Activated T-helper 2 cell treated with anti-CD3 and anti-CD28 coated beads, Interferon-gamma antibody, Interleukin-2, Interleukin-4, amounts not matched to agents 10 μg/mL and 5 μg/mL and 100 μg/mL, durations not matched to agents 14 hours and 24 hours and 36 hours (primary cell): ENCODE data around the gene METTL4. TPM values are rescaled to one million over a fixed set of nuclear protein-coding genes. Genes with fewer than 3 reads are reported as not detected.
"Not testable (repeated sequence)": the region's sequence is repeated elsewhere in the genome, so short reads cannot be mapped to it uniquely, and the experiment has no call there.

Experiments used
- DNase-seq: peaks from one replicate; pipeline ENCODE4 v3.0.0; 2021; ENCODE audit warnings: low spot score
- H3K27ac Mint-ChIP-seq: one replicate; pipeline ENCODE4 v1.8.0; 2021; ENCODE audit warnings: mixed read lengths
- H3K27me3 Mint-ChIP-seq: one replicate; pipeline ENCODE4 v1.8.0; 2021; ENCODE audit warnings: low read depth, mixed read lengths
- H3K36me3 Mint-ChIP-seq: one replicate; pipeline ENCODE4 v1.8.0; 2021; ENCODE audit warnings: low read depth, mixed read lengths
- H3K4me1 Mint-ChIP-seq: one replicate; pipeline ENCODE4 v1.8.0; 2021; ENCODE audit warnings: low read depth, mixed read lengths
- H3K4me3 Mint-ChIP-seq: one replicate; pipeline ENCODE4 v1.8.0; 2021; ENCODE audit warnings: low read depth, mild to moderate bottlenecking, moderate library complexity, mixed read lengths
- H3K9me3 Mint-ChIP-seq: one replicate; pipeline ENCODE4 v1.8.0; 2021; ENCODE audit warnings: mixed read lengths
- intact Hi-C: fragments of 100-400 bp; cut with micrococcal nuclease; formaldehyde crosslinking; loops from one replicate; pipeline ENCODE4 v1.15.1; 2023
- total RNA-seq: library from RNA; stranded (reverse); gene quantifications from 2 replicates; pipeline ENCODE4 v1.2.3, GENCODE V29; 2022

Gene METTL4
- total RNA-seq, 1 donor from 2014 or later: 17.8 TPM

- no peak for DNase-seq
- H3K36me3 Mint-ChIP-seq: peaks cover 10% of the 10 kb centered on the region
- no peaks in the 10 kb centered on the region for H3K9me3 Mint-ChIP-seq
- no peak overlapping the region for H3K27ac Mint-ChIP-seq
- H3K4me1 Mint-ChIP-seq: no peaks in the 10 kb centered on the region
- intact Hi-C loops: no loop called here
- H3K27me3 Mint-ChIP-seq: no peaks in the 10 kb centered on the region
- no peak overlapping the region for H3K4me3 Mint-ChIP-seq
Measured at GRCh38 chr18:2535419-2535910, 35.8 kb downstream of the METTL4 start.

- Mint-ChIP-seq H3K4me3 (no peak overlapping the region), H3K36me3 (peaks cover 7% of the 10 kb centered on the region), H3K27me3 (no peaks in the 10 kb centered on the region), H3K9me3 (no peaks in the 10 kb centered on the region), H3K4me1 (no peaks in the 10 kb centered on the region), H3K27ac (no peak overlapping the region)
- intact Hi-C loops: no loop called here
- DNase-seq: no peak
Measured at GRCh38 chr18:2534906-2535305, 36.4 kb downstream of the METTL4 start.

- H3K4me3 Mint-ChIP-seq: no peak overlapping the region
- peaks cover 5% of the 10 kb centered on the region for H3K36me3 Mint-ChIP-seq
- H3K4me1 Mint-ChIP-seq: no peaks in the 10 kb centered on the region
- no peak for DNase-seq
- no peak overlapping the region for H3K27ac Mint-ChIP-seq
- H3K27me3 Mint-ChIP-seq: no peaks in the 10 kb centered on the region
- no peaks in the 10 kb centered on the region for H3K9me3 Mint-ChIP-seq
- intact Hi-C loops: no loop called here
Measured at GRCh38 chr18:2532797-2533196, 38.5 kb downstream of the METTL4 start.

- H3K36me3 Mint-ChIP-seq: peaks cover 5% of the 10 kb centered on the region
- no peak for DNase-seq
- H3K27ac Mint-ChIP-seq: no peak overlapping the region
- H3K27me3 Mint-ChIP-seq: no peaks in the 10 kb centered on the region
- no peak overlapping the region for H3K4me3 Mint-ChIP-seq
- H3K4me1 Mint-ChIP-seq: no peaks in the 10 kb centered on the region
- H3K9me3 Mint-ChIP-seq: no peaks in the 10 kb centered on the region
- intact Hi-C loops: no loop called here
Measured at GRCh38 chr18:2531751-2532150, 39.6 kb downstream of the METTL4 start.

- DNase-seq: no peak
- intact Hi-C loops: no loop called here
- Mint-ChIP-seq H3K4me1 (no peaks in the 10 kb centered on the region), H3K9me3 (no peaks in the 10 kb centered on the region), H3K27me3 (no peaks in the 10 kb centered on the region), H3K4me3 (no peak overlapping the region), H3K27ac (no peak overlapping the region), H3K36me3 (no peaks in the 10 kb centered on the region)
Measured at GRCh38 chr18:2529154-2529553, 42.2 kb downstream of the METTL4 start.

- H3K27me3 Mint-ChIP-seq: no peaks in the 10 kb centered on the region
- H3K36me3 Mint-ChIP-seq: no peaks in the 10 kb centered on the region
- H3K27ac Mint-ChIP-seq: no peak overlapping the region
- H3K9me3 Mint-ChIP-seq: no peaks in the 10 kb centered on the region
- DNase-seq: no peak
- no peak overlapping the region for H3K4me3 Mint-ChIP-seq
- no peaks in the 10 kb centered on the region for H3K4me1 Mint-ChIP-seq
- intact Hi-C loops: no loop called here
Measured at GRCh38 chr18:2526329-2526728, 45.0 kb downstream of the METTL4 start.

GRCh38 chr18:2524794-2525198 lies 46.5 kb downstream of the METTL4 start:
- H3K36me3 Mint-ChIP-seq, H3K4me3 Mint-ChIP-seq, intact Hi-C loops, H3K27me3 Mint-ChIP-seq, DNase-seq, H3K4me1 Mint-ChIP-seq, H3K9me3 Mint-ChIP-seq, H3K27ac Mint-ChIP-seq: not testable (repeated sequence)

- Mint-ChIP-seq H3K36me3 (no peaks in the 10 kb centered on the region), H3K27ac (no peak overlapping the region), H3K4me1 (no peaks in the 10 kb centered on the region), H3K9me3 (no peaks in the 10 kb centered on the region), H3K27me3 (no peaks in the 10 kb centered on the region), H3K4me3 (no peak overlapping the region)
- DNase-seq: no peak
- intact Hi-C loops: no loop called here
Measured at GRCh38 chr18:2522112-2522511, 49.2 kb downstream of the METTL4 start.

- Mint-ChIP-seq H3K27ac (no peak overlapping the region), H3K4me1 (peaks cover 16% of the 10 kb centered on the region), H3K36me3 (no peaks in the 10 kb centered on the region), H3K9me3 (no peaks in the 10 kb centered on the region), H3K27me3 (no peaks in the 10 kb centered on the region), H3K4me3 (no peak overlapping the region)
- intact Hi-C loops: no loop called here
- DNase-seq: no peak
Measured at GRCh38 chr18:2518473-2518872, 52.8 kb downstream of the METTL4 start.

- no peak overlapping the region for H3K27ac Mint-ChIP-seq
- H3K4me3 Mint-ChIP-seq: no peak overlapping the region
- no peak for DNase-seq
- H3K9me3 Mint-ChIP-seq: no peaks in the 10 kb centered on the region
- H3K4me1 Mint-ChIP-seq: peaks cover 16% of the 10 kb centered on the region
- intact Hi-C loops: no loop called here
- no peaks in the 10 kb centered on the region for H3K36me3 Mint-ChIP-seq
- H3K27me3 Mint-ChIP-seq: no peaks in the 10 kb centered on the region
Measured at GRCh38 chr18:2515908-2516625, 55.2 kb downstream of the METTL4 start.

- Mint-ChIP-seq H3K36me3 (no peaks in the 10 kb centered on the region), H3K4me3 (no peak overlapping the region), H3K27me3 (peaks cover 3% of the 10 kb centered on the region), H3K4me1 (peaks cover 16% of the 10 kb centered on the region), H3K9me3 (no peaks in the 10 kb centered on the region), H3K27ac (no peak overlapping the region)
- DNase-seq: no peak
- intact Hi-C loops: no loop called here
Measured at GRCh38 chr18:2515171-2515787, 56.0 kb downstream of the METTL4 start.

GRCh38 chr18:2513616-2514015 lies 57.7 kb downstream of the METTL4 start:
- Mint-ChIP-seq H3K4me3 (no peak overlapping the region), H3K9me3 (no peaks in the 10 kb centered on the region), H3K4me1 (peaks cover 16% of the 10 kb centered on the region), H3K27me3 (peaks cover 3% of the 10 kb centered on the region), H3K27ac (no peak overlapping the region), H3K36me3 (no peaks in the 10 kb centered on the region)
- intact Hi-C loops: no loop called here
- DNase-seq: no peak

- H3K27ac Mint-ChIP-seq: no peak overlapping the region
- peaks cover 3% of the 10 kb centered on the region for H3K27me3 Mint-ChIP-seq
- peaks cover 16% of the 10 kb centered on the region for H3K4me1 Mint-ChIP-seq
- no peaks in the 10 kb centered on the region for H3K9me3 Mint-ChIP-seq
- H3K4me3 Mint-ChIP-seq: no peak overlapping the region
- DNase-seq: no peak
- intact Hi-C loops: no loop called here
- no peaks in the 10 kb centered on the region for H3K36me3 Mint-ChIP-seq
Measured at GRCh38 chr18:2512059-2512458, 59.2 kb downstream of the METTL4 start.
